Measurements from ENCODE around the gene C2.

GRCh38 chr6:31948306-31948705, 20.8 kb downstream of the C2 start:
- TF ChIP-seq MAX (IDR thresholded peaks at IDR 0.05) (no peak), CREB1 (IDR thresholded peaks at IDR 0.05; ENCODE audit: low read depth) (no peak), EP300 (IDR thresholded peaks at IDR 0.05; ENCODE audit: borderline replicate concordance) (no peak), CEBPB (IDR thresholded peaks at IDR 0.05) (no peak)
